KMS-11 (cell line): Measurements from ENCODE around the gene CEP83.
"Not testable (repeated sequence)": the region's sequence is repeated elsewhere in the genome, so short reads cannot be mapped to it uniquely, and the experiment has no call there.

ENCODE experiments used
- H2AFZ ChIP-seq: fragments of 200-600 bp; sonication (generic); 2 replicates; pipeline ENCODE4 v1.6.1; 2016; ENCODE audit warnings: antibody characterized with exemption, mixed run types, low read depth
- H3K27ac ChIP-seq: fragments of 200-600 bp; sonication (generic); 2 replicates; pipeline ENCODE4 v1.6.1; 2016; ENCODE audit warnings: mild to moderate bottlenecking, mixed run types
- H3K27me3 ChIP-seq: fragments of 200-600 bp; sonication (generic); 2 replicates; pipeline ENCODE4 v1.6.1; 2017; ENCODE audit warnings: mild to moderate bottlenecking, low read depth, mixed run types, moderate library complexity; ENCODE audit not compliant: insufficient read depth
- H3K36me3 ChIP-seq: fragments of 200-600 bp; sonication (generic); 2 replicates; pipeline ENCODE4 v1.6.1; 2017; ENCODE audit warnings: mild to moderate bottlenecking, mixed run types; ENCODE audit not compliant: insufficient read depth
- H3K4me1 ChIP-seq: fragments of 200-600 bp; sonication (generic); 2 replicates; pipeline ENCODE4 v1.6.1; 2016; ENCODE audit warnings: mild to moderate bottlenecking, low read depth, mixed run types; ENCODE audit not compliant: poor library complexity, severe bottlenecking
- H3K4me2 ChIP-seq: fragments of 200-600 bp; sonication (generic); 2 replicates; pipeline ENCODE4 v1.7.0; 2016; ENCODE audit warnings: mild to moderate bottlenecking, mixed run types
- H3K4me3 ChIP-seq: fragments of 200-600 bp; sonication (generic); IDR thresholded peaks from 2 replicates; pipeline ENCODE4 v1.6.1; 2017; ENCODE audit warnings: low read depth, low read length, mixed read lengths; ENCODE audit not compliant: insufficient read depth
- H3K79me2 ChIP-seq: fragments of 200-600 bp; sonication (generic); 2 replicates; pipeline ENCODE4 v1.6.1; 2016; ENCODE audit warnings: low read depth, mixed run types; ENCODE audit not compliant: insufficient read depth
- H3K9ac ChIP-seq: fragments of 200-600 bp; sonication (generic); 2 replicates; pipeline ENCODE4 v1.6.1; 2016; ENCODE audit warnings: mild to moderate bottlenecking, mixed run types
- H4K20me1 ChIP-seq: fragments of 200-600 bp; sonication (generic); 2 replicates; pipeline ENCODE4 v1.6.1; 2016; ENCODE audit warnings: mild to moderate bottlenecking, mixed run types; ENCODE audit not compliant: insufficient read depth
- TF ChIP-seq, protein P1 (sequence below): fragments of 200-600 bp; sonication (generic); conservative IDR thresholded peaks from 2 replicates; pipeline ENCODE4 v1.6.1; 2017; ENCODE audit warnings: low read depth, mild to moderate bottlenecking, antibody characterized with exemption, low read length, moderate library complexity, mixed read lengths

CEP83 gene

DNA sequence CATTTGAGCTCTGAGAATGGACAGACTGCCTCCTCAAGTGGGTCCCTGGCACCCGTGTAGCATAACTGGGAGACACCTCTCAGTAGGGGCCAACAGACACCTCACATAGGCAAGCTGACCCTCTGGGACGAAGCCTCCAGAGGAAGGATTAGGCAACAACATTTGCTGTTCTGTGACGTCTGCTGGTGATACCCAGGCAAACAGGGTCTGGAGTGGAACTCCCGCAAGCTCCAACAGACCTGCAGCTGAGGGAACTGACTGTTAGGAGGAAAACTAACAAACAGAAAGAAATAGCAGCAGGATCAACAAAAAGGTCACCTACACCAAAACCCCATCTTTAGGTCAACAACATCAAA lies 69.6 kb downstream of the CEP83 start:
- peaks cover 3% of the 10 kb centered on the region; the same call in 1 of the 2 replicates for H3K36me3 ChIP-seq
- H3K4me3 ChIP-seq: no peak overlapping the region
- no peak overlapping the region for H3K9ac ChIP-seq

DNA sequence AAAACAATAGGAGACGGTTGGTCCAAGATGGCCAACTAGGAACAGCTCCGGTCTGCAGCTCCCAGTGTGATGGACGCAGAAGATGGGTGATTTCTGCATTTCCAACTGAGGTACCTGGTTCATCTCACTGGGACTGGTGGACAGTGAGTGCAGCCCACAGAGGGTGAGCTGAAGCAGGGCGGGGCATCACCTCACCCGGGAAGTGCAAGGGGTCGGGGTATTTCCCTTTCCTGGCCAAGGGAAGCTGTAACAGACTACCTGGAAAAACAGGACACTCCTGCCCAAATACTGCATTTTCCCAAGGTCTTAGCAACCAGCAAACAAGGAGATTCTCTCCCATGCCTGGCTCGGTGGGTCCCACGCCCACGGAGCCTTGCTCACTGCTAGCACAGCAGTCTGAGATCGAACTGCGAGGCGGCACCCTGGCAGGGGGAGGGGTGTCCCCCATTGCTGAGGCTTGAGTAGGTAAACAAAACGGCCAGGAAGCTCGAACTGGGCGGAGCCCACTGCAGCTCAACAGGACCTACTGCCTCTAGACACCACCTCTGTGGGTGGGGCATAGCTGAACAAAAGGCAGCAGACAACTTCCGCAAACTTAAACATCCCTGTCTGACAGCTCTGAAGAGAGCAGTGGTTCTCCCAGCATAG lies 70.1 kb downstream of the CEP83 start:
- not testable (repeated sequence) for H2AFZ ChIP-seq, H3K27me3 ChIP-seq, H3K4me3 ChIP-seq, H3K79me2 ChIP-seq, H3K9ac ChIP-seq, H3K36me3 ChIP-seq, H3K27ac ChIP-seq, H3K4me2 ChIP-seq, H3K4me1 ChIP-seq, H4K20me1 ChIP-seq

More for the DNA sequence above, 69.6 kb downstream of the CEP83 start:
- Histone ChIP-seq H3K4me1 (no peaks in the 10 kb centered on the region), H3K27me3 (no peaks in the 10 kb centered on the region), H3K4me2 (no peak overlapping the region), H3K79me2 (no peaks in the 10 kb centered on the region), H2AFZ (no peak overlapping the region), H4K20me1 (no peaks in the 10 kb centered on the region), H3K27ac (no peak overlapping the region)
- TF ChIP-seq, protein P1, sequence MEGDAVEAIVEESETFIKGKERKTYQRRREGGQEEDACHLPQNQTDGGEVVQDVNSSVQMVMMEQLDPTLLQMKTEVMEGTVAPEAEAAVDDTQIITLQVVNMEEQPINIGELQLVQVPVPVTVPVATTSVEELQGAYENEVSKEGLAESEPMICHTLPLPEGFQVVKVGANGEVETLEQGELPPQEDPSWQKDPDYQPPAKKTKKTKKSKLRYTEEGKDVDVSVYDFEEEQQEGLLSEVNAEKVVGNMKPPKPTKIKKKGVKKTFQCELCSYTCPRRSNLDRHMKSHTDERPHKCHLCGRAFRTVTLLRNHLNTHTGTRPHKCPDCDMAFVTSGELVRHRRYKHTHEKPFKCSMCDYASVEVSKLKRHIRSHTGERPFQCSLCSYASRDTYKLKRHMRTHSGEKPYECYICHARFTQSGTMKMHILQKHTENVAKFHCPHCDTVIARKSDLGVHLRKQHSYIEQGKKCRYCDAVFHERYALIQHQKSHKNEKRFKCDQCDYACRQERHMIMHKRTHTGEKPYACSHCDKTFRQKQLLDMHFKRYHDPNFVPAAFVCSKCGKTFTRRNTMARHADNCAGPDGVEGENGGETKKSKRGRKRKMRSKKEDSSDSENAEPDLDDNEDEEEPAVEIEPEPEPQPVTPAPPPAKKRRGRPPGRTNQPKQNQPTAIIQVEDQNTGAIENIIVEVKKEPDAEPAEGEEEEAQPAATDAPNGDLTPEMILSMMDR: no peak

DNA sequence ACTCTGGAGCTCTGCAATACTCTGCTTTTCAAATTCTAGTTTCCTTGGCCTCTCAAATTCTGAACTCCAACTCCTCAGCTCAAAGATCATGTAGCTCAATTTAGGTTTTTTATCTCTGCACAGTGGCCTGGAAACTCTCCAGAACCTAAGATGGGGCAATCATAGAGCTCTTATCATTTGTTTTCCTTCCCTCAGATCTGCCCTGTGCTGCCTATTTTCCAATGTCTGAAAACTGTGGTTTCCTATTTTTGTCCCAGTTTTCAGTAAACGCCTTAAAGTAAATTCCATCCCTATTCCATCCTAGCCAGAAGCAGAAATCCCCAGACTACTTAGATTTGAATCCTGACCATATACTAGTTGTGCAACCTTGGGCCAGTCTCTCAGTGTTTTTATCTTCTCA lies 73.2 kb downstream of the CEP83 start:
- no peak overlapping the region for H3K27ac ChIP-seq
- H4K20me1 ChIP-seq: no peaks in the 10 kb centered on the region
- H3K27me3 ChIP-seq: no peaks in the 10 kb centered on the region
- H3K36me3 ChIP-seq: peaks cover 8% of the 10 kb centered on the region; the same call in 1 of the 2 replicates
- H3K9ac ChIP-seq: no peak overlapping the region
- H3K4me1 ChIP-seq: no peaks in the 10 kb centered on the region
- no peaks in the 10 kb centered on the region for H3K79me2 ChIP-seq
- TF ChIP-seq, protein P1: no peak
- H3K4me2 ChIP-seq: no peak overlapping the region
- H3K4me3 ChIP-seq: no peak overlapping the region
- no peak overlapping the region for H2AFZ ChIP-seq

DNA sequence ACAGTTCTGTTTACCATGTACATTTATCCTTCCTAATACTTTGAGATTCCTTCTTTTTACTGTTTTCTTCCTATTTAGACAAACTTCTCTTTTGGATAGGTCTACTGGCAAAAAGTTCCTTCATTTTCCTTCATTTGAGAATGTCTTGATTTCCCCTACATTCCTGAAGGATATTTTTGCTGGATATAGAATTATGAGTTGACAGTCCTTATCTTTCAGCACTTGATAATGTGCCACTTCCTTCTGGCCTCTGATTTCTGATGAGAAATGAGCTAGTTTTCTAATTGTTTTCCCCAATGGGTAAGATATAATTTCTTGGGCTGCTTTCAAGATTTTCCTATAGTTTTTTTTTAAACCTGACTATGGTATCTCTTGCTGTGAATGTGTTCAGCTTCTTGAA lies 75.6 kb downstream of the CEP83 start:
- Histone ChIP-seq H3K79me2 (no peaks in the 10 kb centered on the region), H3K4me1 (peaks cover 22% of the 10 kb centered on the region), H3K27me3 (no peaks in the 10 kb centered on the region), H3K9ac (no peak overlapping the region), H3K4me2 (no peak overlapping the region), H2AFZ (no peak overlapping the region), H4K20me1 (no peaks in the 10 kb centered on the region), H3K36me3 (peaks cover 8% of the 10 kb centered on the region; the same call in 1 of the 2 replicates), H3K27ac (no peak overlapping the region), H3K4me3 (no peak overlapping the region)
- TF ChIP-seq, protein P1: no peak

DNA sequence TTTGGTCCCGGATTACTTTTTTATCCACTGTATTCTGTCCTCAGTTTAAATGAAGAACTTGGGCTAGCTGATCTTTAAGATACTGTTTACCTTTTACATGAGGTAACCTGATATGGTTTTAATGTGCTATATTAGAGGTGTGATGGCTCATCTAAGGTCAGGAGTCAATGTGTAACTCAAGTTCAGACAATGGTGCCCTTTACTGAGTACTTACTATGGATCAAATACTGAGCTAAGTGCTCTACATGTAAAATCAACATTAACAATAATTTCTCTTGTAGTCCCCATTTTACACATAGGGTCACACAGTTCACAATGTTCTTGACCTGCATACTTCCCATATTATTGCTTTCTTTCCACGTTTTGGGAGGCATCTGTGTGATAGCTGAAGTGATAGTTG lies 79.2 kb downstream of the CEP83 start:
- TF ChIP-seq, protein P1: no peak
- H3K79me2 ChIP-seq: no peaks in the 10 kb centered on the region
- no peak overlapping the region for H2AFZ ChIP-seq
- no peak overlapping the region for H3K27ac ChIP-seq
- H3K4me1 ChIP-seq: peaks cover 22% of the 10 kb centered on the region
- peaks cover 8% of the 10 kb centered on the region; the same call in 1 of the 2 replicates for H3K36me3 ChIP-seq
- no peak overlapping the region for H3K4me2 ChIP-seq
- no peaks in the 10 kb centered on the region for H4K20me1 ChIP-seq
- H3K27me3 ChIP-seq: no peaks in the 10 kb centered on the region
- H3K4me3 ChIP-seq: no peak overlapping the region
- H3K9ac ChIP-seq: no peak overlapping the region
